Endothelial cell of umbilical vein (primary cell): ENCODE data around the gene THSD4. TPM values are rescaled to one million over a fixed set of nuclear protein-coding genes. Genes with fewer than 3 reads are reported as not detected.

Experiments used
- BruUV-seq: library from RNA; stranded (reverse); fragments of 400-500 nt; replicated peaks from 2 replicates; lab custom pipeline; 2021; lab: Mats Ljungman, UMichigan
- CTCF ChIA-PET: fragments of 300-600, 350-600 bp; sonication (Branson Sonifier 250); formaldehyde crosslinking; loops from one replicate; lab custom pipeline; 2021; ENCODE audit warnings: antibody characterized with exemption, inconsistent platforms; lab: Charles Lee
- POLR2A ChIA-PET: fragments of 300-600, 350-600 bp; sonication (Branson Sonifier 250); formaldehyde crosslinking; loops from one replicate; lab custom pipeline; 2021; ENCODE audit warnings: antibody characterized with exemption, inconsistent platforms; lab: Charles Lee
- DNase-seq: peaks from one replicate; pipeline ENCODE4 v3.0.0-alpha.2; 2011; ENCODE audit warnings: low read depth, low spot score
- FAIRE-seq: peaks from 2 replicates; lab custom pipeline; 2011; peaks lifted over from hg19 to GRCh38; lab: Jason Lieb, UNC
- H2AFZ ChIP-seq: 2 replicates; pipeline ENCODE4 v1.6.0; 2012; ENCODE audit warnings: low read depth, low read length, control low read depth, inconsistent platforms
- H3K27ac ChIP-seq: 2 replicates; pipeline ENCODE4 v1.5.1; 2011; ENCODE audit warnings: low read depth, mild to moderate bottlenecking, control low read depth, low read length, moderate library complexity; ENCODE audit not compliant: insufficient read depth
- H3K27me3 ChIP-seq, 2 experiments: 2 replicates each; pipeline versions ENCODE4 v1.6.0 to v1.6.1; 2011; ENCODE audit warnings: low read length in 2 of 2, mixed read lengths in 1 of 2; ENCODE audit not compliant: control insufficient read depth in 2 of 2, insufficient read depth in 2 of 2
- H3K36me3 ChIP-seq, 2 experiments: 2 replicates in 1 of 2; 3 replicates in 1 of 2; pipeline ENCODE4 v1.5.1; 2011; ENCODE audit warnings: low read length in 2 of 2, mild to moderate bottlenecking in 1 of 2, moderate library complexity in 1 of 2; ENCODE audit not compliant: control insufficient read depth in 2 of 2, insufficient read depth in 2 of 2; ENCODE audit errors: extremely low read depth in 1 of 2
- H3K4me1 ChIP-seq: 3 replicates; pipeline ENCODE4 v1.5.1; 2011; ENCODE audit warnings: mild to moderate bottlenecking, low read length; ENCODE audit not compliant: control insufficient read depth, insufficient read depth; ENCODE audit errors: extremely low read depth
- H3K4me2 ChIP-seq: 2 replicates; pipeline ENCODE4 v1.6.1; 2011; ENCODE audit warnings: low read length, control low read depth, mixed read lengths; ENCODE audit not compliant: insufficient read depth
- H3K4me3 ChIP-seq, 3 experiments: fragments of 200-600 bp in 1 of 3; sonication (generic), shearing (Covaris generic) in 1 of 3; replicated peaks in 1 of 3; 2 replicates each; pipeline ENCODE4 v1.5.1; 2011 to 2016; ENCODE audit warnings: control low read depth in 3 of 3, low read length in 3 of 3, mild to moderate bottlenecking in 2 of 3, inconsistent platforms in 1 of 3, low read depth in 1 of 3, moderate library complexity in 1 of 3; ENCODE audit not compliant: insufficient read depth in 1 of 3
- H3K79me2 ChIP-seq: 2 replicates; pipeline ENCODE4 v1.6.0; 2012; ENCODE audit warnings: low read length, inconsistent platforms; ENCODE audit not compliant: control insufficient read depth, insufficient read depth
- H3K9ac ChIP-seq: replicated peaks from 2 replicates; pipeline ENCODE3; 2011; ENCODE audit warnings: low read length, control low read depth; ENCODE audit not compliant: insufficient read depth; ENCODE audit errors: extremely low read depth
- H3K9me1 ChIP-seq: replicated peaks from 3 replicates; pipeline ENCODE4 v1.6.0; 2011; ENCODE audit warnings: mild to moderate bottlenecking, low read length; ENCODE audit not compliant: control insufficient read depth, insufficient read depth; ENCODE audit errors: extremely low read depth
- H3K9me3 ChIP-seq: replicated peaks from 2 replicates; pipeline ENCODE4 v1.5.1; 2012; ENCODE audit warnings: low read length, inconsistent platforms; ENCODE audit not compliant: control insufficient read depth, insufficient read depth
- H4K20me1 ChIP-seq: replicated peaks from 2 replicates; pipeline ENCODE3; 2011; ENCODE audit warnings: mild to moderate bottlenecking, low read length; ENCODE audit not compliant: control insufficient read depth, insufficient read depth; ENCODE audit errors: extremely low read depth
- CTCF ChIP-seq, 2 donors: IDR thresholded peaks; 1 replicate in 1 of 2; 2 replicates in 1 of 2; pipeline ENCODE4 v1.5.1; 2011; ENCODE audit warnings: low read length in 2 of 2, mild to moderate bottlenecking in 2 of 2, moderate library complexity in 2 of 2, control low read depth in 1 of 2, inconsistent platforms in 1 of 2, low read depth in 1 of 2; ENCODE audit not compliant: insufficient read depth in 1 of 2; ENCODE audit errors: extremely low read depth in 1 of 2
- EZH2 ChIP-seq: IDR thresholded peaks from 2 replicates; pipeline ENCODE4 v1.6.1; 2012; ENCODE audit warnings: borderline replicate concordance, low read depth, mild to moderate bottlenecking, moderate library complexity, low read length, inconsistent platforms; ENCODE audit not compliant: severe bottlenecking
- FOS ChIP-seq: IDR thresholded peaks from 2 replicates; pipeline ENCODE4 v1.6.1; 2011; ENCODE audit warnings: mild to moderate bottlenecking, low read length, moderate library complexity, borderline replicate concordance; ENCODE audit not compliant: insufficient read depth
- GATA2 ChIP-seq: IDR thresholded peaks from 2 replicates; pipeline ENCODE4 v1.7.0; 2011; ENCODE audit warnings: low read depth, mild to moderate bottlenecking, moderate library complexity, mixed read lengths, low read length; ENCODE audit not compliant: insufficient read length, insufficient read depth
- JUN ChIP-seq: IDR thresholded peaks from 2 replicates; pipeline ENCODE4 v1.6.1; 2011; ENCODE audit warnings: borderline replicate concordance, low read depth; ENCODE audit not compliant: insufficient read length, insufficient read depth
- MAX ChIP-seq: IDR thresholded peaks from 2 replicates; pipeline ENCODE4 v1.6.1; 2011; ENCODE audit not compliant: insufficient read depth, insufficient read length
- POLR2A ChIP-seq: IDR thresholded peaks from 2 replicates; pipeline ENCODE4 v1.6.1; 2012; ENCODE audit warnings: low read depth, mild to moderate bottlenecking, control low read depth, low read length
- POLR2AphosphoS5 ChIP-seq: IDR thresholded peaks from 2 replicates; pipeline ENCODE4 v1.6.1; 2012; ENCODE audit warnings: low read depth, mild to moderate bottlenecking, control low read depth, low read length, moderate library complexity; ENCODE audit not compliant: insufficient read depth
- dilution Hi-C: fragments of 300-500 bp; cut with MboI; formaldehyde crosslinking; loops from one replicate; pipeline ENCODE4 v1.15.0; 2019; ENCODE audit warnings: low sequenced_read_pairs; ENCODE audit not compliant: extremely low pct_ligation_motif_present
- intact Hi-C: fragments of 100-400 bp; cut with micrococcal nuclease; formaldehyde crosslinking; loops from one replicate; pipeline ENCODE4 v1.10.0; 2022
- polyA plus RNA-seq, 4 experiments: library from polyadenylated mRNA; depleted of rRNA in 3 of 4; stranded (reverse) in 3 of 4; unstranded in 1 of 4; fragments of >200 nt; gene quantifications; 2 replicates each; pipeline versions ENCODE4 v1.2.1 to v1.2.3, GENCODE V29; 2011 to 2012; ENCODE audit warnings: missing spikeins in 1 of 4
- total RNA-seq: library from RNA; stranded (reverse); gene quantifications from 2 replicates; pipeline ENCODE4 v1.2.3, GENCODE V29; 2021

The THSD4 gene
- total and polyA plus RNA-seq, 2 donors (not counting 3 experiments of a cell fraction or from before 2014, with no cell fraction given): 9.9 to 25.4 TPM

GRCh38 chr15:71701808-71702207, 586.5 kb downstream of the THSD4 start:
- H3K9ac ChIP-seq: no peak overlapping the region
- no peak for FAIRE-seq

GRCh38 chr15:71702496-71702895, 587.2 kb downstream of the THSD4 start:
- intact Hi-C loops (no loop called here), dilution Hi-C loops (no loop called here)
- Histone ChIP-seq H3K9me3 (no peaks in the 10 kb centered on the region), H3K27ac (no peak overlapping the region), H3K4me1 (peaks cover 5% of the 10 kb centered on the region), H2AFZ (no peak overlapping the region), H3K4me3 (no peak overlapping the region), H3K4me2 (no peak overlapping the region), H4K20me1 (no peaks in the 10 kb centered on the region), H3K79me2 (no peaks in the 10 kb centered on the region), H3K27me3 (peaks cover 0 to 2% of the 10 kb centered on the region in 2 experiments), H3K36me3 (no peaks in the 10 kb centered on the region), H3K9me1 (no peaks in the 10 kb centered on the region), H3K9ac (no peak overlapping the region)
- no peak for TF ChIP-seq CTCF (IDR thresholded peaks at IDR 0.05; ENCODE audit: extremely low read depth in 1 of 2, insufficient read depth in 1 of 2, low read depth in 1 of 2, low read length in 2 of 2)
- no peak for TF ChIP-seq POLR2A
- no peak for TF ChIP-seq FOS
- no peak for TF ChIP-seq JUN
- ChIA-PET CTCF (no interaction called here), POLR2A (no interaction called here)
- BruUV-seq: no TSS peak
- DNase-seq: no peak
- FAIRE-seq: no peak

More at GRCh38 chr15:71701808-71702207, 586.5 kb downstream of the THSD4 start:
- dilution Hi-C loops: no loop called here
- Histone ChIP-seq H3K27me3 (peaks cover 0 to 2% of the 10 kb centered on the region in 2 experiments), H3K27ac (no peak overlapping the region), H3K4me2 (no peak overlapping the region), H3K9me3 (no peaks in the 10 kb centered on the region), H3K9me1 (no peaks in the 10 kb centered on the region), H4K20me1 (no peaks in the 10 kb centered on the region), H3K4me3 (no peak overlapping the region), H3K79me2 (no peaks in the 10 kb centered on the region), H3K36me3 (no peaks in the 10 kb centered on the region), H2AFZ (no peak overlapping the region), H3K4me1 (no peaks in the 10 kb centered on the region)
- intact Hi-C loops: no loop called here
- ChIA-PET CTCF (interaction anchor here (1.2 to 1.9 kb wide), 3 partner anchors 8 to 126 kb away, joined by 3 to 5 read pairs (median 3); no protein-coding TSS in a partner anchor), POLR2A (no interaction called here)
- BruUV-seq: no TSS peak
- DNase-seq: no peak
- TF ChIP-seq MAX (no peak), EZH2 (no peak), FOS (no peak), JUN (no peak), POLR2AphosphoS5 (no peak), GATA2 (no peak), POLR2A (no peak)
